HTR-8/SVneo (cell line): ENCODE measurements around the gene SCEL.
"Not testable (repeated sequence)": the region's sequence is repeated elsewhere in the genome, so short reads cannot be mapped to it uniquely, and the experiment has no call there.

Experiments used
- DNase-seq: peaks from one replicate; pipeline ENCODE4 v3.0.0; 2011; ENCODE audit warnings: low spot score, mixed read lengths; ENCODE audit not compliant: insufficient read length
- FAIRE-seq: peaks from 2 replicates; lab custom pipeline; 2011; peaks lifted over from hg19 to GRCh38; lab: Jason Lieb, UNC

Gene SCEL

GRCh38 chr13:77653301-77653700, 117.8 kb downstream of the SCEL start:
- DNase-seq (no peak), FAIRE-seq (no peak)

- not testable (repeated sequence) for FAIRE-seq
These were observed 124.5 kb downstream of the SCEL start for GRCh38 chr13:77660016-77660415.

GRCh38 chr13:77660841-77661250, 125.3 kb downstream of the SCEL start:
- no peak for FAIRE-seq

More at GRCh38 chr13:77660016-77660415, 124.5 kb downstream of the SCEL start:
- DNase-seq = not testable (repeated sequence)

GRCh38 chr13:77662301-77662700, 126.8 kb downstream of the SCEL start:
- not testable (repeated sequence) for FAIRE-seq, DNase-seq

More at GRCh38 chr13:77660841-77661250, 125.3 kb downstream of the SCEL start:
- DNase-seq = no peak

GRCh38 chr13:77662831-77663230, 127.3 kb downstream of the SCEL start:
- FAIRE-seq, DNase-seq: not testable (repeated sequence)

- no peak for DNase-seq
- no peak for FAIRE-seq
These were observed 139.3 kb downstream of the SCEL start for GRCh38 chr13:77674852-77675251.

GRCh38 chr13:77678691-77679235, 143.3 kb downstream of the SCEL start:
- no peak for FAIRE-seq
- no peak for DNase-seq

- no peak for FAIRE-seq
These were observed 152.3 kb downstream of the SCEL start for GRCh38 chr13:77687799-77688198.

GRCh38 chr13:77691871-77692270, 156.4 kb downstream of the SCEL start:
- FAIRE-seq (no peak), DNase-seq (no peak)

More at GRCh38 chr13:77687799-77688198, 152.3 kb downstream of the SCEL start:
- DNase-seq = no peak

GRCh38 chr13:77692746-77693448, 157.4 kb downstream of the SCEL start:
- FAIRE-seq (no peak), DNase-seq (no peak)

- no peak for DNase-seq
- no peak for FAIRE-seq
These were observed 158.0 kb downstream of the SCEL start for GRCh38 chr13:77693449-77693940.
